ENCODE results near the gene QRSL1.

- TF ChIP-seq CTCF (IDR thresholded peaks at IDR 0.05 in 2 of 3, conservative IDR thresholded peaks at IDR 0.05 in 1 of 3; ENCODE audit: control insufficient read depth in 2 of 3, extremely low read depth in 1 of 3, insufficient read depth in 1 of 3, low read depth in 3 of 3, low read length in 3 of 3) (no peak), POLR2A (IDR thresholded peaks at IDR 0.05; ENCODE audit: low read depth, low read length) (no peak), HDAC6 (IDR thresholded peaks at IDR 0.05; ENCODE audit: unreplicated experiment) (no peak), PML (IDR thresholded peaks at IDR 0.05; ENCODE audit: low read length) (no peak), POLR2AphosphoS5 (IDR thresholded peaks at IDR 0.05; ENCODE audit: low read length) (no peak), FOS (IDR thresholded peaks at IDR 0.05; ENCODE audit: borderline replicate concordance, extremely low read depth, insufficient read length) (no peak), ATF3 (IDR thresholded peaks at IDR 0.05; ENCODE audit: borderline replicate concordance, extremely low read depth, low read depth, low read length) (no peak)
- TF ChIP-seq, protein P1, sequence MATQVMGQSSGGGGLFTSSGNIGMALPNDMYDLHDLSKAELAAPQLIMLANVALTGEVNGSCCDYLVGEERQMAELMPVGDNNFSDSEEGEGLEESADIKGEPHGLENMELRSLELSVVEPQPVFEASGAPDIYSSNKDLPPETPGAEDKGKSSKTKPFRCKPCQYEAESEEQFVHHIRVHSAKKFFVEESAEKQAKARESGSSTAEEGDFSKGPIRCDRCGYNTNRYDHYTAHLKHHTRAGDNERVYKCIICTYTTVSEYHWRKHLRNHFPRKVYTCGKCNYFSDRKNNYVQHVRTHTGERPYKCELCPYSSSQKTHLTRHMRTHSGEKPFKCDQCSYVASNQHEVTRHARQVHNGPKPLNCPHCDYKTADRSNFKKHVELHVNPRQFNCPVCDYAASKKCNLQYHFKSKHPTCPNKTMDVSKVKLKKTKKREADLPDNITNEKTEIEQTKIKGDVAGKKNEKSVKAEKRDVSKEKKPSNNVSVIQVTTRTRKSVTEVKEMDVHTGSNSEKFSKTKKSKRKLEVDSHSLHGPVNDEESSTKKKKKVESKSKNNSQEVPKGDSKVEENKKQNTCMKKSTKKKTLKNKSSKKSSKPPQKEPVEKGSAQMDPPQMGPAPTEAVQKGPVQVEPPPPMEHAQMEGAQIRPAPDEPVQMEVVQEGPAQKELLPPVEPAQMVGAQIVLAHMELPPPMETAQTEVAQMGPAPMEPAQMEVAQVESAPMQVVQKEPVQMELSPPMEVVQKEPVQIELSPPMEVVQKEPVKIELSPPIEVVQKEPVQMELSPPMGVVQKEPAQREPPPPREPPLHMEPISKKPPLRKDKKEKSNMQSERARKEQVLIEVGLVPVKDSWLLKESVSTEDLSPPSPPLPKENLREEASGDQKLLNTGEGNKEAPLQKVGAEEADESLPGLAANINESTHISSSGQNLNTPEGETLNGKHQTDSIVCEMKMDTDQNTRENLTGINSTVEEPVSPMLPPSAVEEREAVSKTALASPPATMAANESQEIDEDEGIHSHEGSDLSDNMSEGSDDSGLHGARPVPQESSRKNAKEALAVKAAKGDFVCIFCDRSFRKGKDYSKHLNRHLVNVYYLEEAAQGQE (IDR thresholded peaks at IDR 0.05; ENCODE audit: low read depth, low read length) = no peak
These were observed 64.0 kb downstream of the QRSL1 start for GRCh38 chr6:106693418-106693817.

Measured in GM12878 (cell line).